Measurements from ENCODE around the gene KLK3. TPM values are rescaled to one million over a fixed set of nuclear protein-coding genes. Genes with fewer than 3 reads are reported as not detected.

The KLK3 gene
- total RNA-seq, 1 donor from 2014 or later, result not detected

GRCh38 chr19:50817941-50818858 lies 36.5 kb upstream of the KLK3 start:
- H3K36me3 ChIP-seq (ENCODE audit: control insufficient read depth, insufficient read depth, low read length), result no peaks in the 10 kb centered on the region
- no peak for DNase-seq (ENCODE audit: low read depth)
- no peak for TF ChIP-seq CTCF (IDR thresholded peaks at IDR 0.05; ENCODE audit: insufficient read depth, low read length, poor library complexity, severe bottlenecking)
- H3K4me3 ChIP-seq (ENCODE audit: low read depth, low read length), result peak overlapping the region; percentile 36
- H3K27me3 ChIP-seq (ENCODE audit: control insufficient read depth, insufficient read depth, low read length), result peaks cover 48% of the 10 kb centered on the region

GRCh38 chr19:50818859-50819472 lies 35.7 kb upstream of the KLK3 start:
- Histone ChIP-seq H3K4me3 (ENCODE audit: low read depth, low read length) (no peak overlapping the region), H3K36me3 (ENCODE audit: control insufficient read depth, insufficient read depth, low read length) (no peaks in the 10 kb centered on the region), H3K27me3 (ENCODE audit: control insufficient read depth, insufficient read depth, low read length) (peaks cover 48% of the 10 kb centered on the region)
- no peak for DNase-seq (ENCODE audit: low read depth)
- TF ChIP-seq CTCF (IDR thresholded peaks at IDR 0.05; ENCODE audit: insufficient read depth, low read length, poor library complexity, severe bottlenecking), result no peak

- Histone ChIP-seq H3K27me3 (ENCODE audit: control insufficient read depth, insufficient read depth, low read length) (peaks cover 48% of the 10 kb centered on the region), H3K4me3 (ENCODE audit: low read depth, low read length) (no peak overlapping the region), H3K36me3 (ENCODE audit: control insufficient read depth, insufficient read depth, low read length) (no peaks in the 10 kb centered on the region)
- no peak for DNase-seq (ENCODE audit: low read depth)
- no peak for TF ChIP-seq CTCF (IDR thresholded peaks at IDR 0.05; ENCODE audit: insufficient read depth, low read length, poor library complexity, severe bottlenecking)
Measured at GRCh38 chr19:50819636-50820035, 35.1 kb upstream of the KLK3 start.

- no peak for DNase-seq (ENCODE audit: low read depth)
- TF ChIP-seq CTCF (IDR thresholded peaks at IDR 0.05; ENCODE audit: insufficient read depth, low read length, poor library complexity, severe bottlenecking), result no peak
- H3K27me3 ChIP-seq (ENCODE audit: control insufficient read depth, insufficient read depth, low read length), result peaks cover 48% of the 10 kb centered on the region
- no peaks in the 10 kb centered on the region for H3K36me3 ChIP-seq (ENCODE audit: control insufficient read depth, insufficient read depth, low read length)
- H3K4me3 ChIP-seq (ENCODE audit: low read depth, low read length), result no peak overlapping the region
Measured at GRCh38 chr19:50820086-50820485, 34.6 kb upstream of the KLK3 start.

GRCh38 chr19:50820549-50821247 lies 34.0 kb upstream of the KLK3 start:
- Histone ChIP-seq H3K36me3 (ENCODE audit: control insufficient read depth, insufficient read depth, low read length) (no peaks in the 10 kb centered on the region), H3K4me3 (ENCODE audit: low read depth, low read length) (no peak overlapping the region), H3K27me3 (ENCODE audit: control insufficient read depth, insufficient read depth, low read length) (peaks cover 48% of the 10 kb centered on the region)
- no peak for DNase-seq (ENCODE audit: low read depth)
- no peak for TF ChIP-seq CTCF (IDR thresholded peaks at IDR 0.05; ENCODE audit: insufficient read depth, low read length, poor library complexity, severe bottlenecking)

Data from kidney epithelial cell (primary cell).